Limb (tissue), 2 donors: ENCODE results near the gene SH3BGR.
A peak's percentile ranks its signal among the peaks of the same experiment; 100 is the strongest.

Experiments
- DNase-seq, 2 donors: peaks; one replicate each; pipeline ENCODE4 v3.0.0-alpha.2; 2016; ENCODE audit errors: extremely low spot score in 2 of 2

The SH3BGR gene

GRCh38 chr21:39456665-39457064 is 4.9 kb downstream of the SH3BGR start:
- DNase-seq: no peak

DNA sequence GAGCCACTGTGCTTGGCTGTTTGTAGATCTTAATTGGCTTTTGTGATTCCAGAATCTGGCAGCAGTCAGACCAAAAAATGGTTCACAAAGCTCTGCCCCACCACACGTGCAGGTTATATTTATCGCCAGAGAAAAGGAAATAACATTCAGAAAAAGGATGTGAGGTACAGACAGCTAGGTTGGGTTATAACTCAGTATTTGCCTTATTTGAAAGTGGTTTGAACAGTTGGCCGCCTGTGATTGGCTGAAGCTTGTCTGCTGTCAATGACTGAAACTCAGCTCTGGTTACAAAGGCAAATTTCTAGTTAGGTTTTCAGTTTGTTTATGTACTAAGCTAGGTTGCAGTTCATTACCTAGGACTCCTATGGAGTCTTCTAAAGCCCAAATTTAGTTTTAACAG is 9.6 kb downstream of the SH3BGR start:
- no peak for DNase-seq

GRCh38 chr21:39463308-39463707 is 11.5 kb downstream of the SH3BGR start:
- no peak for DNase-seq

- DNase-seq: no peak
These were observed 14.8 kb downstream of the SH3BGR start for GRCh38 chr21:39466584-39466983.

- no peak for DNase-seq
These were observed 16.0 kb downstream of the SH3BGR start for GRCh38 chr21:39467746-39468145.

DNA sequence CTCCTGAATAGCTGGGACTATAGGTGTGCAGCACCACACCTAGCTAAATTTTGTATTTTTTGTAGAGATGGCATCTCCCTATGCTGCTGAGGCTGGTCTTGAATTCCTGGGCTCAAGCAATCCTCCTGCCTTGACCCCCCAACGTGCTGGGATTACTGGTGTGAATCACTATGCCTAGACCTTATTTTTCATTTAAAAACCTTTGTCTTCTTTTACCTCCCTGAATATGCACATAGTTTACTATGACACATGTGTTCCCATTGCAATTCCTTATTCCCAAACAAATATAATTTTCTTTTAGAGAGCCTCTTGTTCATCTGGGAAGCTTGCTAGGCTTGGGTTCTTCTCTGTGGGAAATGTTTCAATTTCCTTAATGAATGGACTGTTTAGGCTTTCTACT is 16.8 kb downstream of the SH3BGR start:
- no peak for DNase-seq

GRCh38 chr21:39471598-39471997 is 19.8 kb downstream of the SH3BGR start:
- DNase-seq: no peak

DNA sequence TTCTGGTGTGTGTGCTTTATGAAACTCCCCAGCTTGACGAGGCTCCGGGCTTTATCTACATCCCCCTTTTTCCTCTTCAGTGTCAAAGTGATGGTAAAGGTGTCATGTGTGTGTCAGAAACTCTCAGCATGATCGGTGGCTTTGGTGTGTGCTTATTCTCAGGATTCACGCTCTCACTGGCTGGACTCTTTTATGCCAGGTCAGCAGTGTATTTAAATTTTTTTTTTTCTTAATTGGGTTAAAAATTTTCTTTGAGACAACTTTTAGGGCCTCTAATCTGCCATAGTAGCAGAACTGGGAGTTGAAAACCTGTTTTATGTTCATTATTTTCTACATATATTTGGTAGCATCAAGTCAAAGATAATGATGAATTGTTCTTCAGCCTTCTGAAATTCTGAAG is 21.0 kb downstream of the SH3BGR start:
- DNase-seq: no peak

DNA sequence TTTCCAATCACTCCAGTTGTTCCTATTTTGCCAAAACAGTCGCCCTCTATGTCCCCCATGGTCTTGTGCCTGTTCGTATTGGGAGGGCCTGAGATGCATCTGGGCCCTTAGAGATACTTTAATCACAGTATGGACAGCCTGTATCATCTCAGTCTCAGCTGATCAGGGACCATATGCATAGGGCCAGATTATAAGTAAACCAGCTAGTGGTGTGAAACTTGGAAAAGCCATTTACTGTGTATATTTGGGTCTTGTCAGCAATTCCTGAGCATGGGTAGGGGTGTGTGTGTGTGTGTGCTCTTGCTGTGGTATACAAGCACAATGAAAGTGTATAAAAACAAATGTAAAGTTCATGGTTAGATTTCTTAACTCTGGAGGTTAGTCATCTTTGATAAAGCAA is 22.8 kb downstream of the SH3BGR start:
- DNase-seq: no peak

DNA sequence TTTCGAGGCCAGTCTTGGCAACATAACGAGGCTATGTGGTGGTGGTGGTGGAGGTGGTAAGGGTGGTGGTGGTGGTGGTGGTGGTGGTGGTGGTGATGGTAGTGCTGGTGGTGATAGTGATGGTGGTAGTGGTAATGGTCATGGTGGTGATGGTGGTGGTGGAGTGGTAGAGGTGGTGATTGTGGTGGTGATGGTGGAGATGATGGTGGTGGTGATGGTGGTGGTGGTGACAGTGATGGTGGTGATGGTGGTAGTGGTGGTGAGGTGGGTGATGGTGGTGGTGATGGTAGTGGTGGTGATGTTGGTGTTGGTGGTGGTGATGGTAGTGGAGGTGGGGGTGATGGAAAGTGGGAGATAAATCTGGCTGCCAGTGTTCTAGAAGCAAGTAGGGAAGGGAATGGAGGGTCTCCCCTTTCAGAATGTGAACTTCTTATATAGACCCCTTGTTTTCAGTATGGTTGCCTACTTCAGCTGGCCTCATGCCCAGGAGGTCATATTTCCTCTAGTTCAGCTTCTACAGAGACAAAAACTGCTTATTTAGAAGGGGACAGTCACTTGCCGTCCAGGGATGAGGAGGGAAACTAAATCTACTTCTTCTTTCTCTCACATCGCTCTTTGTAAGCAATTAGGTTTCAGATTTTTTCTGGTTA is 27.5 kb downstream of the SH3BGR start:
- no peak for DNase-seq

- DNase-seq: no peak
These were observed 28.0 kb downstream of the SH3BGR start for GRCh38 chr21:39479814-39480182.

GRCh38 chr21:39480271-39480670 is 28.5 kb downstream of the SH3BGR start:
- no peak for DNase-seq

- no peak for DNase-seq
These were observed 30.1 kb downstream of the SH3BGR start for GRCh38 chr21:39481886-39482285.

GRCh38 chr21:39483917-39484316 is 32.1 kb downstream of the SH3BGR start:
- no peak for DNase-seq

DNA sequence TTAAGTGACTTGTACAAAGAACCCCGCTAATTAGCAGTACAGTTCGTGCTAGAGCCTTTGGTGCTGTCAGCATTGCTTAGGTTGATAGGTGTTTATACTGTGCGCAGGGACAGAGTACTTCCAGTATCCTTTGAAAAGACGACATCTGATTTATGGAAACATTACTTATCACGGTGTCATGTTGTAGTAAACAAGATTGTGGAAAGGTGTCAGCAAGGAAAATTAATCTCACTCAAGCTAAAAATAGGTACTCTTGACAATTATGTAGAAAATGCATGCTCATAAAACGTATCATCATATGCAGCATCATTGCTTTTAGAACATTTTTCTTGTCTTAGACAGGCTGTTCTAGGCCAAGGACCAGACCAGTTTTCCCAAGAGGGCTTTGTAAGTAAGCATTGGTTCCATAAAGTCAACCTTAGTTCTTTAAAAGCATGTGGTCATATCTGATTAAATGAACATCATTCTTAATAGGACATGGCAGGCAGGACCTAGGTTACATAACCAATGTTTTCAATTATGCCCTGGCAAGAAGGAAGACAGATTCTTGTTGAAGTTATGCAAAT is 33.0 kb downstream of the SH3BGR start:
- peak in 1 of 2 donors; percentile 38 for DNase-seq

DNA sequence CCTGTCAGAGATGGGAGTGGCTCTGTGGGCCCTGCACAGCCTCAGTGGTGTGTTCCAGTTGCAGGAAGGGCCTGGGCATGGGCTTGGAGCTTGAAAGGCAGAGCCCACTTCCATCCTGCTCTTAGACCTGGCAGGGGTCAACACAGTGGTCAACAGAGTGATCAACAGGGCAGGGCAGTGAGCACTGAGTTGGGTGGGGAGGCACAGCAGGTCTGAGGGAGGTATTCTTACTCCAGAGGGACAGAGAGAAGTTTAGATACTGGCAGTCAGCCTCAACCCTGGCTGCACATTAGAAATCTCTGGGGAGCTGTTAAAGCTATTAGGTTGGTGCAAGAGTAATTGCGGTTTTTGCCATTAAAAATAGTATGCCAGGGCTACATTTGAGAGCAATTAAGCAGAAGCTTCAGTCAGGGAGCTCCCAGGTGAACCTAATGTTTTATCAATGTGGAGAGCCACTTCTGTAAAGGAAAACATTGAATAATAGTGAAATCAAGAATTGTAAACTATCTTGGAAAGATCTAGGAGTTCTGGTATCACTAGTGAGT is 37.7 kb downstream of the SH3BGR start:
- DNase-seq: no peak

- no peak for DNase-seq
These were observed 47.4 kb downstream of the SH3BGR start for GRCh38 chr21:39499156-39499555.

- no peak for DNase-seq
These were observed 50.9 kb downstream of the SH3BGR start for GRCh38 chr21:39502631-39503030.

GRCh38 chr21:39503123-39503762 is 51.5 kb downstream of the SH3BGR start:
- no peak for DNase-seq

GRCh38 chr21:39504230-39504629 is 52.5 kb downstream of the SH3BGR start:
- DNase-seq: no peak

- DNase-seq: no peak
These were observed 58.5 kb downstream of the SH3BGR start for GRCh38 chr21:39510240-39510639.

DNA sequence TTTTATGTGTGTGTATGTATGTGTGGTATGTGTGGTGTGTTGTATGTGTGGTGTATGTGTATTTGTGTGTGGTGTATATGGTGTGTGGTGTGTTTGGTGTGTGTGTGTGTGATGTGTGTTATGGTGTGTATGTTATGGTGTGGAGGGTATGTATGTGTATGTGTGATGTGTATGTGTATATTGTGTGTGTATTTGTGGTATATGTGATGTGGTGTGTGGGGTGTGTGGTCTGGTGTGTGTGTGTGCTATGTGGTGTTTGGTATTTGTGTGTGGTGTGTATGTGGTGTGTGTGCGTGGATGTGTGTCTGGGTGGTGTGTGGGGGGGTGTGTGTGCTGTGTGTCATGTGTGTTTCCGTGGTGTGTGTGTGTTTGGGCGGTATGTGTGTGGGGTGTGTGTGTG is 59.3 kb downstream of the SH3BGR start:
- no peak for DNase-seq

GRCh38 chr21:39513735-39514134 is 62.0 kb downstream of the SH3BGR start:
- DNase-seq: no peak
